GM18505 (cell line): ENCODE data around the gene WDR62.

Source experiments
- ATAC-seq: cut with Tn5 transposase; IDR thresholded peaks from one replicate; pipeline ENCODE4 v1.9.1; 2021; ENCODE audit not compliant: unreplicated experiment
- POLR2A ChIP-seq: IDR thresholded peaks from 4 replicates; pipeline ENCODE4 v1.6.1; 2011; ENCODE audit warnings: borderline replicate concordance; ENCODE audit not compliant: insufficient read depth, insufficient read length; ENCODE audit errors: extremely low read depth

Gene WDR62

GRCh38 chr19:36103040-36103626 is 48.4 kb downstream of the WDR62 start:
- no peak for TF ChIP-seq POLR2A
- ATAC-seq = no peak

GRCh38 chr19:36103842-36104552 is 49.3 kb downstream of the WDR62 start:
- no peak for ATAC-seq
- no peak for TF ChIP-seq POLR2A

- no peak for TF ChIP-seq POLR2A
- no peak for ATAC-seq
Observed at GRCh38 chr19:36106441-36106840, 51.7 kb downstream of the WDR62 start.

DNA sequence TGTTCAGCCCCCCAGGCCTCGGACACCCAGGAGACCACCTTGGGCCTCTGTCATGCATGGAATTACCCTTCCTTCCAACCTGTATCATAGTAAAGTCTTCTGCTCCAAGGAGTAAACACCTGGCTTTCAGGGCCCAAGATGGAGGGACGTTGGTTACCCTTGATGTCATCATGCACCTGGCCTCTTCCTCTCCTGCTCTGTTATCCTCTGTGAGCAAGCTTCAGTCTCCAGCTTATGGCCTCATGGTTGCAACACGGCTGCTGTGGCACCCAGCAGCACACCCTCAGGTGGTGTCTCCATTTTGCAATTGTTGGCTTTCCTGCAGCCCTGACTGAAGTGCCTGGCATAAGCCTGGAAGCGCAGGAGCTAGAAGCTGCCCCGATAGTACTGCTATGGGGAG is 52.3 kb downstream of the WDR62 start:
- TF ChIP-seq POLR2A = no peak
- ATAC-seq = no peak

DNA sequence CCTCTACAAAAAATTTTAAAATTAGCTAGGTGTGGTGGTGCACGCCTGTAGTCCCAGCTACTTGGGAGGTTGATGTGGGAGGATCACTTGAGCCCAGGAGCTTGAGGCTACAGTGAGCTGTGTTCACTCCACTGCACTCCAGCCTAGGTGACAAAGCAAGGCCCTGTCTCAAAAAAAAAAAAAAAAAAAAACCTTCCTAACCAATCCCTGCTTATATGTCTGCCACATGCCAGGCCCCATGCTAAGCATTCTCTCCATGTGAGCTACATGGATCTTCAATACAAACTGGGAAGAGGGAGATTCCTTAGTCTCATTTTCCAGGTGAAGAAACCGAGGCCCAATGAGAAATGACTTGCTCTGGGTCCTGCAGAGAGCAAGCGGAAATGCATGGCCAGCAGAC is 54.0 kb downstream of the WDR62 start:
- TF ChIP-seq POLR2A = no peak
- no peak for ATAC-seq

- no peak for ATAC-seq
- no peak for TF ChIP-seq POLR2A
Observed at GRCh38 chr19:36110487-36111199, 55.9 kb downstream of the WDR62 start, which contains the start of gene OVOL3. Gene OVOL3 (plus strand): TSS chr19:36111143. CDS start chr19:36111203, 60 bp downstream.

DNA sequence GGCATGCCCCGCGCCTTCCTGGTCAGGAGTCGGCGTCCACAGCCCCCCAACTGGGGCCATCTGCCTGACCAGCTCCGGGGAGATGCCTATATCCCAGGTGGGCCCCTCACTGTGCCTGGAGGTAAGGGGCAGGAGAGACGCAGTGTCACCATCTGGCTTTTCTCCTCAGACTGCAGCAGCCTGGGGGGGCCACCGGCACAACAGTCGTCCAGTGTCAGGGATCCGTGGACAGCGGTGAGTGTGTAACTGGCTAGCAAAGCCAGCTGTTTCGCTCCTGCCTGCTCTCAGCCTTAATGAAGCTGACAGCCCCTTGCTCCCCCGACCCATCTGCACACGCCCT is 56.5 kb downstream of the WDR62 start:
- ATAC-seq = no peak
- no peak for TF ChIP-seq POLR2A

GRCh38 chr19:36112678-36113077 is 58.0 kb downstream of the WDR62 start:
- TF ChIP-seq POLR2A = no peak
- no peak for ATAC-seq

DNA sequence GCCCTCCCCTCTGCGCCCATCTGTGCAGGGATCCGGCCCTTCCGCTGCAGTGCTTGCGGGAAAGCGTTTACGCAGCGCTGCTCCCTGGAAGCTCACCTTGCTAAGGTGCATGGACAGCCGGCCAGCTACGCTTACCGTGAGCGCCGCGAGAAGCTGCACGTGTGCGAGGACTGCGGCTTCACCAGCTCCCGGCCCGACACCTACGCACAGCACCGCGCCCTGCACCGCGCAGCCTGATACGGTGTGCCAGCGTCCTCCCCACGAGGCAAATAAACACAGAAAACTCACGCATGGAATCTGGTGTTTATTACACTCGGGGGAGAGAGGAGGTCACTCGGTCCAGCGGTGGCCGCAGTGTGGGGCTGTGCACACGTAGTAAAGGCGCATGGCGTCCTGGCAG is 58.7 kb downstream of the WDR62 start:
- ATAC-seq = no peak
- no peak for TF ChIP-seq POLR2A

DNA sequence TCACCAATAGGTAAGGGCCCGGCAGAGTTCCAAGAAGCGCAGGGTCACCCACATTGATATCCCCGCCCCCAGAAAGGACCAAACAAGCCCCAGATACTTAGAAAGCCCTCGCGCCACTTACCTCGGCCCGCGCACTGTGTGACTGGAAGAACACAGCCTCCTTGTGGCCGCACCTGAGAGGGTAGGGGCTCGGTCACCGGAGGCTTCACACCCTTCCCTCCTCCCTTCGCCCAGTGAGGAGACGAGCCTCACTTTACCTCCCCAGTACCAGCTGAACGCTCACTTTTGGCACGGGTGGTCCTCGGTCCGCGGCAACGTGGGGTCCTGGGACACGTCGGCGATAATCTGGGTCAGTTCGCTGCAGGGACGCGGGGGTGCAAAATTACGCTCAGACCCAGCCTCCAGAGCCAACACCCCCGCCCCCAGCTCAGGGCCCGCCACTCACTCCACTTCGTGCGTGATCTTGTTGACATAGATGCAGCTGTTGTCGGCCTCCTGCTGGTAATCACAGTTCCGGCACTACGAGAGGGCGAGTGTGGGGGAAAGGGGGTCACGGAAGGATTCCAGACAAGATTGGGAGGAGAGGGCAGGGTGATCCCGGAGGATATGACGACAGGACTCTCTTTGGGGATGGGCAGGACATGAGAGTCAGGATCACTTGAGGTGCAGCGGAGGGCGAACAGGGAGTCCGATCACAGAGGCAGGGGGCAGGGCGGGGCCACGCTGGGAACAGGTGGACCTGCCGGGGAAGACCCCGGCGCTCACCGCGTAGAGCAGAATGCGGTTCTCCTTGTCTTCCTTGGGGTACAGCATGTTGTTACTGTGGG is 59.4 kb downstream of the WDR62 start:
- TF ChIP-seq POLR2A = no peak
- ATAC-seq = peak; percentile 3

DNA sequence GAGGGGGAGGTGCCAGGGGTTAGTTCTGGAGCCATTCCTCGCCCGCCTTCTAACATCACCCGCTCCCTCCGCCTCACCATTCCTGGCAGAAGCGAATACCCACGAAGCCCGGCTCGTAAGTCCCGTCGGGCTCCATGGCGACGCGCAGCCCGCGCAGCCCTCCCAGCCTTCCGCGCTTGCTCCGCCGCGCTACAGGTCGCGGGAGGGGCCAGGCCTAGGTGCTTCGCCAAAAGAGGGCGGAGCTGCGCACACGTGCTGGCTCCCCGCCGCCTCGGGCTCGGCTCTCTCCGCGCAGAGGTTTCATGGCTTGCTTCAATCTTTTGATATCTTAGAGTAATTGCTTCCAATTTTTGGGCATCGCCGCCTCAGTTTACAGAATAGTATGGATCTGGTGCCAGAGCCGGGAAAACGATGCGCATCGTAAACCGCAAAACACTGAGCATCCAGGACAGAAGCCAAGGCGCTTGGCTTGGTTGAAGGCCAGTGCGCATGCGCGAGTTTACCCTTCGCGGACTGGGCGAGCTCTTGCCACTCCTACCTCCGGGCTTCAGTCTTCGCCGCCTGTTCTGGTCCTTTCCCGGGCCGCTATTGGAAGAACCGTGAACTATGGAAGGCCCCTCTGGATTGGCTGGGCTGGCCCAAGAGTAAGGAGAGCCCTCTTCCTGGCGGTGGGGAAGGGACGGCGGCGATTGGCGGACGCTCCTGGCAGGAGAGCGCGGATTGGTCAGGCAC is 60.2 kb downstream of the WDR62 start, which contains the start of gene POLR2I:
Gene POLR2I (minus strand): TSS at position 155 of the 732 bp plus-strand sequence. CDS start 19 bp downstream, at position 136.
- ATAC-seq = peak; percentile 83
- peak; percentile 63 for TF ChIP-seq POLR2A
